ENCODE measurements around the gene CDH13.

CDH13 gene

GRCh38 chr16:83539736-83540490, 913.1 kb downstream of the CDH13 start:
- DNase-seq, result peak; percentile 47

GRCh38 chr16:83541231-83541630, 914.5 kb downstream of the CDH13 start:
- peak; percentile 35 for DNase-seq

- DNase-seq, result no peak
Measured at GRCh38 chr16:83542491-83542890, 915.7 kb downstream of the CDH13 start.

GRCh38 chr16:83549316-83550182, 922.8 kb downstream of the CDH13 start:
- peak; percentile 23 for DNase-seq

- no peak for DNase-seq
Measured at GRCh38 chr16:83550183-83550569, 923.4 kb downstream of the CDH13 start.

- peak; percentile 83 for DNase-seq
Measured at GRCh38 chr16:83552228-83552627, 925.5 kb downstream of the CDH13 start.

GRCh38 chr16:83552930-83553329, 926.2 kb downstream of the CDH13 start:
- no peak for DNase-seq

- DNase-seq, result no peak
Measured at GRCh38 chr16:83554096-83554495, 927.3 kb downstream of the CDH13 start.

GRCh38 chr16:83554540-83554939, 927.8 kb downstream of the CDH13 start:
- no peak for DNase-seq

- peak; percentile 40 for DNase-seq
Measured at GRCh38 chr16:83561876-83562275, 935.1 kb downstream of the CDH13 start.

- DNase-seq, result peak; percentile 23
Measured at GRCh38 chr16:83568345-83568744, 941.6 kb downstream of the CDH13 start.

- peak; percentile 96 for DNase-seq
Measured at GRCh38 chr16:83574388-83574787, 947.6 kb downstream of the CDH13 start.

GRCh38 chr16:83577078-83577745, 950.4 kb downstream of the CDH13 start:
- DNase-seq, result no peak

GRCh38 chr16:83578171-83578570, 951.4 kb downstream of the CDH13 start:
- DNase-seq, result no peak

- DNase-seq, result no peak
Measured at GRCh38 chr16:83579027-83579426, 952.3 kb downstream of the CDH13 start.

GRCh38 chr16:83579436-83579835, 952.7 kb downstream of the CDH13 start:
- DNase-seq, result no peak

- DNase-seq, result no peak
Measured at GRCh38 chr16:83581082-83581481, 954.3 kb downstream of the CDH13 start.

- no peak for DNase-seq
Measured at GRCh38 chr16:83581994-83582747, 955.4 kb downstream of the CDH13 start.

- DNase-seq, result no peak
Measured at GRCh38 chr16:83586036-83586435, 959.3 kb downstream of the CDH13 start.

- no peak for DNase-seq
Measured at GRCh38 chr16:83586461-83587200, 959.9 kb downstream of the CDH13 start.

GRCh38 chr16:83587201-83587600, 960.4 kb downstream of the CDH13 start:
- DNase-seq, result no peak

- DNase-seq, result no peak
Measured at GRCh38 chr16:83588070-83588469, 961.3 kb downstream of the CDH13 start.
